HL-60 (cell line): ENCODE data around the gene SLC44A3.

Source experiments
- CTCF ChIP-seq: IDR thresholded peaks from one replicate; pipeline ENCODE4 v1.5.1; 2011; ENCODE audit warnings: low read length, control low read depth, inconsistent platforms; ENCODE audit not compliant: insufficient read depth
- POLR2AphosphoS5 ChIP-seq: IDR thresholded peaks from 2 replicates; pipeline ENCODE4 v1.6.1; 2012; ENCODE audit warnings: low read depth
- REST ChIP-seq: IDR thresholded peaks from 2 replicates; pipeline ENCODE4 v1.6.1; 2012; ENCODE audit warnings: low read depth; ENCODE audit not compliant: insufficient replicate concordance

- no peak for TF ChIP-seq CTCF
- no peak for TF ChIP-seq POLR2AphosphoS5
- no peak for TF ChIP-seq REST
Measured at GRCh38 chr1:94887603-94888171, 67.5 kb downstream of the SLC44A3 start.
